ENCODE results near the gene TMEM54. TPM values are rescaled to one million over a fixed set of nuclear protein-coding genes. Genes with fewer than 3 reads are reported as not detected.

TMEM54 gene
- total and polyA plus RNA-seq, 2 experiments from 2014 or later = 11.2 to 11.7 TPM

DNA sequence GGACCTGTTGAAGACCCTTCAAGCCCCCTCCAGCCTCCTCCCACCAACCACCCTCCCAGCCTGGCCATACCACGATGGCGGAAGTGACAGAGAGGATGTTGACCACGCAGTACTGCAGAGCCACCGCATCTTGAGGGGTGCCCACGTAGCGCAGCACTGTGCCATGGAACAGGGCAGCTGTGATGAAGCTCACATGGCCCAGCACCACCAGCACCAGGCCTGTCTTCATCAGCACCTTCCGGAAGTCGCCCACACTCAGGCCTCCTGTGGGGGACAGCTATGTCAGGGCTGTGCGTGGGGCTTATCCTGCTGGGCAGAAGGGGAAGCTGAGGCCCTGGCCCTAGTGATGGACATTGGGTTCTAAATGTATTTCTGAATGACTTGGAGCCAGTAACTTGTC, 3.1 kb downstream of the TMEM54 start:
- no peak overlapping the region for H3K27ac Mint-ChIP-seq
- H3K27me3 Mint-ChIP-seq (ENCODE audit: insufficient read depth, low read depth, poor library complexity) = peaks cover 45% of the 10 kb centered on the region

More for the DNA sequence above, 3.1 kb downstream of the TMEM54 start:
- Mint-ChIP-seq H3K9me3 (no peaks in the 10 kb centered on the region), H3K4me3 (no peak overlapping the region), H3K36me3 (ENCODE audit: low read depth) (no peaks in the 10 kb centered on the region; the same call in 2 of the 3 replicates), H3K4me1 (peaks cover 10% of the 10 kb centered on the region)
- Histone ChIP-seq H3K27ac (ENCODE audit: low read depth) (no peak overlapping the region), H3K36me3 (ENCODE audit: insufficient read depth) (no peaks in the 10 kb centered on the region), H2AFZ (no peak overlapping the region), H3K79me2 (replicated peaks; ENCODE audit: insufficient read depth) (no peaks in the 10 kb centered on the region), H4K20me1 (replicated peaks; ENCODE audit: insufficient read depth) (no peaks in the 10 kb centered on the region), H3K4me3 (no peak overlapping the region), H3K4me1 (ENCODE audit: insufficient read depth) (peaks cover 18% of the 10 kb centered on the region; the same call in 1 of the 2 replicates), H3F3A (replicated peaks; ENCODE audit: low read depth) (no peaks in the 10 kb centered on the region), H3K27me3 (ENCODE audit: insufficient read depth) (peaks cover 47% of the 10 kb centered on the region), H3K9me2 (ENCODE audit: insufficient read depth) (no peaks in the 10 kb centered on the region), H3K4me2 (no peak overlapping the region)
- ATAC-seq (no peak), DNase-seq (ENCODE audit: low spot score) (no peak)
- TF ChIP-seq NANOG (IDR thresholded peaks at IDR 0.05; ENCODE audit: borderline replicate concordance) (no peak), STAT1 (IDR thresholded peaks at IDR 0.05; ENCODE audit: unreplicated experiment) (no peak), JUNB (IDR thresholded peaks at IDR 0.05; ENCODE audit: unreplicated experiment) (no peak), ZNF114 (CRISPR knock-in tag; IDR thresholded peaks at IDR 0.05) (no peak), POLR2AphosphoS5 (IDR thresholded peaks at IDR 0.05; ENCODE audit: low read depth) (no peak), CREB1 (CRISPR knock-in tag; IDR thresholded peaks at IDR 0.05; ENCODE audit: low read depth) (no peak), EZH2 (IDR thresholded peaks at IDR 0.05; ENCODE audit: low read depth, unreplicated experiment) (no peak), ZNF331 (CRISPR knock-in tag; IDR thresholded peaks at IDR 0.05; ENCODE audit: low read depth) (no peak), EZH2phosphoT487 (IDR thresholded peaks at IDR 0.05; ENCODE audit: unreplicated experiment) (no peak)
- TF ChIP-seq, protein P1, sequence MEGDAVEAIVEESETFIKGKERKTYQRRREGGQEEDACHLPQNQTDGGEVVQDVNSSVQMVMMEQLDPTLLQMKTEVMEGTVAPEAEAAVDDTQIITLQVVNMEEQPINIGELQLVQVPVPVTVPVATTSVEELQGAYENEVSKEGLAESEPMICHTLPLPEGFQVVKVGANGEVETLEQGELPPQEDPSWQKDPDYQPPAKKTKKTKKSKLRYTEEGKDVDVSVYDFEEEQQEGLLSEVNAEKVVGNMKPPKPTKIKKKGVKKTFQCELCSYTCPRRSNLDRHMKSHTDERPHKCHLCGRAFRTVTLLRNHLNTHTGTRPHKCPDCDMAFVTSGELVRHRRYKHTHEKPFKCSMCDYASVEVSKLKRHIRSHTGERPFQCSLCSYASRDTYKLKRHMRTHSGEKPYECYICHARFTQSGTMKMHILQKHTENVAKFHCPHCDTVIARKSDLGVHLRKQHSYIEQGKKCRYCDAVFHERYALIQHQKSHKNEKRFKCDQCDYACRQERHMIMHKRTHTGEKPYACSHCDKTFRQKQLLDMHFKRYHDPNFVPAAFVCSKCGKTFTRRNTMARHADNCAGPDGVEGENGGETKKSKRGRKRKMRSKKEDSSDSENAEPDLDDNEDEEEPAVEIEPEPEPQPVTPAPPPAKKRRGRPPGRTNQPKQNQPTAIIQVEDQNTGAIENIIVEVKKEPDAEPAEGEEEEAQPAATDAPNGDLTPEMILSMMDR (conservative IDR thresholded peaks at IDR 0.05; ENCODE audit: low read depth in 2 of 2) = no peak
- TF ChIP-seq, protein P2, sequence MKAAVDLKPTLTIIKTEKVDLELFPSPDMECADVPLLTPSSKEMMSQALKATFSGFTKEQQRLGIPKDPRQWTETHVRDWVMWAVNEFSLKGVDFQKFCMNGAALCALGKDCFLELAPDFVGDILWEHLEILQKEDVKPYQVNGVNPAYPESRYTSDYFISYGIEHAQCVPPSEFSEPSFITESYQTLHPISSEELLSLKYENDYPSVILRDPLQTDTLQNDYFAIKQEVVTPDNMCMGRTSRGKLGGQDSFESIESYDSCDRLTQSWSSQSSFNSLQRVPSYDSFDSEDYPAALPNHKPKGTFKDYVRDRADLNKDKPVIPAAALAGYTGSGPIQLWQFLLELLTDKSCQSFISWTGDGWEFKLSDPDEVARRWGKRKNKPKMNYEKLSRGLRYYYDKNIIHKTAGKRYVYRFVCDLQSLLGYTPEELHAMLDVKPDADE (IDR thresholded peaks at IDR 0.05) = no peak
- TF ChIP-seq, protein P3, sequence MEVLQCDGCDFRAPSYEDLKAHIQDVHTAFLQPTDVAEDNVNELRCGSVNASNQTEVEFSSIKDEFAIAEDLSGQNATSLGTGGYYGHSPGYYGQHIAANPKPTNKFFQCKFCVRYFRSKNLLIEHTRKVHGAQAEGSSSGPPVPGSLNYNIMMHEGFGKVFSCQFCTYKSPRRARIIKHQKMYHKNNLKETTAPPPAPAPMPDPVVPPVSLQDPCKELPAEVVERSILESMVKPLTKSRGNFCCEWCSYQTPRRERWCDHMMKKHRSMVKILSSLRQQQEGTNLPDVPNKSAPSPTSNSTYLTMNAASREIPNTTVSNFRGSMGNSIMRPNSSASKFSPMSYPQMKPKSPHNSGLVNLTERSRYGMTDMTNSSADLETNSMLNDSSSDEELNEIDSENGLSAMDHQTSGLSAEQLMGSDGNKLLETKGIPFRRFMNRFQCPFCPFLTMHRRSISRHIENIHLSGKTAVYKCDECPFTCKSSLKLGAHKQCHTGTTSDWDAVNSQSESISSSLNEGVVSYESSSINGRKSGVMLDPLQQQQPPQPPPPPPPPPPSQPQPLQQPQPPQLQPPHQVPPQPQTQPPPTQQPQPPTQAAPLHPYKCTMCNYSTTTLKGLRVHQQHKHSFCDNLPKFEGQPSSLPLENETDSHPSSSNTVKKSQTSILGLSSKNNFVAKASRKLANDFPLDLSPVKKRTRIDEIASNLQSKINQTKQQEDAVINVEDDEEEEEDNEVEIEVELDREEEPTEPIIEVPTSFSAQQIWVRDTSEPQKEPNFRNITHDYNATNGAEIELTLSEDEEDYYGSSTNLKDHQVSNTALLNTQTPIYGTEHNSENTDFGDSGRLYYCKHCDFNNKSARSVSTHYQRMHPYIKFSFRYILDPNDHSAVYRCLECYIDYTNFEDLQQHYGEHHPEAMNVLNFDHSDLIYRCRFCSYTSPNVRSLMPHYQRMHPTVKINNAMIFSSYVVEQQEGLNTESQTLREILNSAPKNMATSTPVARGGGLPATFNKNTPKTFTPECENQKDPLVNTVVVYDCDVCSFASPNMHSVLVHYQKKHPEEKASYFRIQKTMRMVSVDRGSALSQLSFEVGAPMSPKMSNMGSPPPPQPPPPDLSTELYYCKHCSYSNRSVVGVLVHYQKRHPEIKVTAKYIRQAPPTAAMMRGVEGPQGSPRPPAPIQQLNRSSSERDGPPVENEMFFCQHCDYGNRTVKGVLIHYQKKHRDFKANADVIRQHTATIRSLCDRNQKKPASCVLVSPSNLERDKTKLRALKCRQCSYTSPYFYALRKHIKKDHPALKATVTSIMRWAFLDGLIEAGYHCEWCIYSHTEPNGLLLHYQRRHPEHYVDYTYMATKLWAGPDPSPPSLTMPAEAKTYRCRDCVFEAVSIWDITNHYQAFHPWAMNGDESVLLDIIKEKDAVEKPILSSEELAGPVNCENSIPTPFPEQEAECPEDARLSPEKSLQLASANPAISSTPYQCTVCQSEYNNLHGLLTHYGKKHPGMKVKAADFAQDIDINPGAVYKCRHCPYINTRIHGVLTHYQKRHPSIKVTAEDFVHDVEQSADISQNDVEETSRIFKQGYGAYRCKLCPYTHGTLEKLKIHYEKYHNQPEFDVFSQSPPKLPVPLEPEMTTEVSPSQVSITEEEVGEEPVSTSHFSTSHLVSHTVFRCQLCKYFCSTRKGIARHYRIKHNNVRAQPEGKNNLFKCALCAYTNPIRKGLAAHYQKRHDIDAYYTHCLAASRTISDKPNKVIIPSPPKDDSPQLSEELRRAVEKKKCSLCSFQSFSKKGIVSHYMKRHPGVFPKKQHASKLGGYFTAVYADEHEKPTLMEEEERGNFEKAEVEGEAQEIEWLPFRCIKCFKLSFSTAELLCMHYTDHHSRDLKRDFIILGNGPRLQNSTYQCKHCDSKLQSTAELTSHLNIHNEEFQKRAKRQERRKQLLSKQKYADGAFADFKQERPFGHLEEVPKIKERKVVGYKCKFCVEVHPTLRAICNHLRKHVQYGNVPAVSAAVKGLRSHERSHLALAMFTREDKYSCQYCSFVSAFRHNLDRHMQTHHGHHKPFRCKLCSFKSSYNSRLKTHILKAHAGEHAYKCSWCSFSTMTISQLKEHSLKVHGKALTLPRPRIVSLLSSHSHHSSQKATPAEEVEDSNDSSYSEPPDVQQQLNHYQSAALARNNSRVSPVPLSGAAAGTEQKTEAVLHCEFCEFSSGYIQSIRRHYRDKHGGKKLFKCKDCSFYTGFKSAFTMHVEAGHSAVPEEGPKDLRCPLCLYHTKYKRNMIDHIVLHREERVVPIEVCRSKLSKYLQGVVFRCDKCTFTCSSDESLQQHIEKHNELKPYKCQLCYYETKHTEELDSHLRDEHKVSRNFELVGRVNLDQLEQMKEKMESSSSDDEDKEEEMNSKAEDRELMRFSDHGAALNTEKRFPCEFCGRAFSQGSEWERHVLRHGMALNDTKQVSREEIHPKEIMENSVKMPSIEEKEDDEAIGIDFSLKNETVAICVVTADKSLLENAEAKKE (CRISPR knock-in tag; IDR thresholded peaks at IDR 0.05) = no peak
- TF ChIP-seq, protein P4, sequence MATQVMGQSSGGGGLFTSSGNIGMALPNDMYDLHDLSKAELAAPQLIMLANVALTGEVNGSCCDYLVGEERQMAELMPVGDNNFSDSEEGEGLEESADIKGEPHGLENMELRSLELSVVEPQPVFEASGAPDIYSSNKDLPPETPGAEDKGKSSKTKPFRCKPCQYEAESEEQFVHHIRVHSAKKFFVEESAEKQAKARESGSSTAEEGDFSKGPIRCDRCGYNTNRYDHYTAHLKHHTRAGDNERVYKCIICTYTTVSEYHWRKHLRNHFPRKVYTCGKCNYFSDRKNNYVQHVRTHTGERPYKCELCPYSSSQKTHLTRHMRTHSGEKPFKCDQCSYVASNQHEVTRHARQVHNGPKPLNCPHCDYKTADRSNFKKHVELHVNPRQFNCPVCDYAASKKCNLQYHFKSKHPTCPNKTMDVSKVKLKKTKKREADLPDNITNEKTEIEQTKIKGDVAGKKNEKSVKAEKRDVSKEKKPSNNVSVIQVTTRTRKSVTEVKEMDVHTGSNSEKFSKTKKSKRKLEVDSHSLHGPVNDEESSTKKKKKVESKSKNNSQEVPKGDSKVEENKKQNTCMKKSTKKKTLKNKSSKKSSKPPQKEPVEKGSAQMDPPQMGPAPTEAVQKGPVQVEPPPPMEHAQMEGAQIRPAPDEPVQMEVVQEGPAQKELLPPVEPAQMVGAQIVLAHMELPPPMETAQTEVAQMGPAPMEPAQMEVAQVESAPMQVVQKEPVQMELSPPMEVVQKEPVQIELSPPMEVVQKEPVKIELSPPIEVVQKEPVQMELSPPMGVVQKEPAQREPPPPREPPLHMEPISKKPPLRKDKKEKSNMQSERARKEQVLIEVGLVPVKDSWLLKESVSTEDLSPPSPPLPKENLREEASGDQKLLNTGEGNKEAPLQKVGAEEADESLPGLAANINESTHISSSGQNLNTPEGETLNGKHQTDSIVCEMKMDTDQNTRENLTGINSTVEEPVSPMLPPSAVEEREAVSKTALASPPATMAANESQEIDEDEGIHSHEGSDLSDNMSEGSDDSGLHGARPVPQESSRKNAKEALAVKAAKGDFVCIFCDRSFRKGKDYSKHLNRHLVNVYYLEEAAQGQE (IDR thresholded peaks at IDR 0.05; ENCODE audit: unreplicated experiment) = no peak
